Heart right ventricle (tissue), 16 donors: ENCODE results near the gene C14orf119. TPM values are rescaled to one million over a fixed set of nuclear protein-coding genes. Genes with fewer than 3 reads are reported as not detected.
A peak's percentile ranks its signal among the peaks of the same experiment; 100 is the strongest.

ENCODE experiments used
- ATAC-seq, 8 donors: fragments of 200-7000 bp; cut with Tn5 transposase; one replicate each; pipeline ENCODE4 v1.9.1; 2020; ENCODE audit warnings: mild to moderate bottlenecking in 8 of 8, moderate library complexity in 8 of 8, moderate number of reproducible peaks in 1 of 8
- DNase-seq, 2 donors: peaks; one replicate each; pipeline ENCODE4 v3.0.0-alpha.2; 2020
- H3K27ac ChIP-seq, 10 donors: fragments of 200-600 bp; sonication (generic) in 2 of 10; one replicate each; pipeline versions ENCODE4 v1.5.0 to v1.8.0; 2020 to 2022; ENCODE audit warnings: mild to moderate bottlenecking in 3 of 10
- H3K27me3 ChIP-seq, 7 donors: fragments of 200-600 bp; one replicate each; pipeline ENCODE4 v1.8.0; 2021 to 2022; ENCODE audit warnings: mild to moderate bottlenecking in 2 of 7
- H3K36me3 ChIP-seq, 9 donors: fragments of 200-600 bp; sonication (generic) in 1 of 9; one replicate each; pipeline versions ENCODE4 v1.5.0 to v1.8.0; 2020 to 2022; ENCODE audit warnings: mild to moderate bottlenecking in 2 of 9
- H3K4me1 ChIP-seq, 9 donors: fragments of 200-600 bp; sonication (generic) in 1 of 9; one replicate each; pipeline versions ENCODE4 v1.5.0 to v1.8.0; 2020 to 2022; ENCODE audit warnings: mild to moderate bottlenecking in 4 of 9
- H3K4me3 ChIP-seq, 10 donors: fragments of 200-600 bp; sonication (generic) in 2 of 10; one replicate each; pipeline versions ENCODE4 v1.5.0 to v1.8.0; 2020 to 2022; ENCODE audit warnings: mild to moderate bottlenecking in 7 of 10, moderate library complexity in 2 of 10
- H3K9me3 ChIP-seq, 11 donors: fragments of 200-600 bp in 10 of 11; sonication (generic) in 2 of 11; one replicate each; pipeline versions ENCODE4 v1.5.0 to v1.8.0; 2013 to 2022; ENCODE audit warnings: mild to moderate bottlenecking in 2 of 11, control low read depth in 1 of 11, moderate library complexity in 1 of 11
- WGBS, 2 donors: extraction: QIAGEN DNeasy Blood & Tissue Kit; methylation state at CpG; one replicate each; pipeline ENCODE4 v1.1.7; 2013; ENCODE audit warnings: inconsistent platforms in 1 of 2; 5-methylcytosine and 5-hydroxymethylcytosine counted together
- intact Hi-C, 10 donors: fragments of 100-400 bp; cut with DNase I; formaldehyde crosslinking; loops; one replicate each; pipeline versions ENCODE4 v1.11.1 to v1.14.2; 2022
- polyA plus RNA-seq, 2 donors: library from polyadenylated mRNA; stranded (reverse); fragments of 200-250 nt; gene quantifications; one replicate each; pipeline ENCODE4 v1.2.3, GENCODE V29; 2013
- total RNA-seq, 10 donors: library from RNA; stranded (reverse); fragmentation: NEBNext Ultra II Directional in 3 of 10; extraction: Animal tissue kit (Norgen Biotek cat#: 25700) in 3 of 10; gene quantifications; one replicate each; pipeline versions ENCODE4 v1.2.1 to v1.2.4, GENCODE V29; 2021 to 2023
- TF ChIP-seq, protein P1 (sequence below), 9 donors: fragments of 200-600 bp; sonication (generic) in 2 of 9; IDR thresholded peaks; one replicate each; pipeline versions ENCODE4 v1.5.0 to v1.8.0; 2021 to 2022; ENCODE audit warnings: antibody characterized with exemption in 9 of 9, mild to moderate bottlenecking in 5 of 9, moderate library complexity in 1 of 9
- donor health status: Arrhythmogenic right ventricular cardiomyopathy.
- donor health status: ischemic (EF 13 %, LVEDD 7.1; RV severe dilation, severe dysfunction).
- donor health status: healthy with polysubstance abuse.
- donor health status: DM: no; HTN: yes; CAD: no.
- donor health status: DM: no; HTN: no; CAD: no.
- donor health status: ischemic (EF 25% LVEDD 6.9; RV normal size, moderate dysfunction).
- donor health status: ischemic (EF 25% LVEDD 5.7; RV mildly dilated, moderate dysfunction).
- donor health status: healthy.
- donor health status: DM: yes; HTN: yes; CAD: no.
- donor health status: Ischemic cardiomyopathy.
- donor health status: ischemic (EF 35%, LVEDD 5.7; RV mildly dilated, moderate dysfunction).
- donor health status: nonischemic (EF 11% LVEDD 7.7; RV severe dilation, severe dysfunction).
- donor health status: DM: yes; HTN: yes; CAD: no.
- donor health status: PGD.
- donor health status: ischemic (EF 29% LVEDD 5.4; RV normal size, mild dysfunction).
- donor health status: nonischemic (EF 23%, LVEDD 6.1; RV moderate dilation, normal function).

C14orf119 gene
- total and polyA plus RNA-seq, 12 donors: 9.8 to 43.3 (median 28.4) TPM

DNA sequence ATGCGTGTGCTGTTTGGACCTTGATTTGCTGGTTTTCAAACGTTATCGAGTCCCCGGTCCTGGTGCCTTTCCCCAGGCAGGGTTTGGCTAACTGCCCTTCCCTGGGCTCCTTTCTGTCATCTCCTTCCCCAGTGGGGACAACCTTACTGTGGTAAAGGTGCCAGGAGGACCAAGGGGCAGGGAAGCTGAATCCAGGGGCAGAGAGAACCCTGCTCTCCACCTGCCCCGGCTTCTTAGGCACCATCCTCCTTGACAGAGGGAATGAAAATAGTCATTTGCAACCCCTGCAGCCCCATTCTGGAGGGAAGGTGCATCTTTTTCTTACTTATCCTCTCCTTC, 18.8 kb downstream of the C14orf119 start:
- ATAC-seq (no peak), DNase-seq (no peak)
- Histone ChIP-seq H3K4me1 (peaks cover 0 to 41% (median 0%) of the 10 kb centered on the region in 9 donors), H3K27ac (peak overlapping the region in 1 of 10 donors; percentile 2), H3K9me3 (no peaks in the 10 kb centered on the region), H3K4me3 (no peak overlapping the region), H3K27me3 (peaks cover 0 to 29% (median 7%) of the 10 kb centered on the region in 7 donors), H3K36me3 (no peaks in the 10 kb centered on the region)
- intact Hi-C loops: no loop called here
- TF ChIP-seq, protein P1, sequence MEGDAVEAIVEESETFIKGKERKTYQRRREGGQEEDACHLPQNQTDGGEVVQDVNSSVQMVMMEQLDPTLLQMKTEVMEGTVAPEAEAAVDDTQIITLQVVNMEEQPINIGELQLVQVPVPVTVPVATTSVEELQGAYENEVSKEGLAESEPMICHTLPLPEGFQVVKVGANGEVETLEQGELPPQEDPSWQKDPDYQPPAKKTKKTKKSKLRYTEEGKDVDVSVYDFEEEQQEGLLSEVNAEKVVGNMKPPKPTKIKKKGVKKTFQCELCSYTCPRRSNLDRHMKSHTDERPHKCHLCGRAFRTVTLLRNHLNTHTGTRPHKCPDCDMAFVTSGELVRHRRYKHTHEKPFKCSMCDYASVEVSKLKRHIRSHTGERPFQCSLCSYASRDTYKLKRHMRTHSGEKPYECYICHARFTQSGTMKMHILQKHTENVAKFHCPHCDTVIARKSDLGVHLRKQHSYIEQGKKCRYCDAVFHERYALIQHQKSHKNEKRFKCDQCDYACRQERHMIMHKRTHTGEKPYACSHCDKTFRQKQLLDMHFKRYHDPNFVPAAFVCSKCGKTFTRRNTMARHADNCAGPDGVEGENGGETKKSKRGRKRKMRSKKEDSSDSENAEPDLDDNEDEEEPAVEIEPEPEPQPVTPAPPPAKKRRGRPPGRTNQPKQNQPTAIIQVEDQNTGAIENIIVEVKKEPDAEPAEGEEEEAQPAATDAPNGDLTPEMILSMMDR (IDR thresholded peaks at IDR 0.05): no peak
- 60 to 61% methylated on average over 5 of the region's 5 CpGs for WGBS, 2 donors

DNA sequence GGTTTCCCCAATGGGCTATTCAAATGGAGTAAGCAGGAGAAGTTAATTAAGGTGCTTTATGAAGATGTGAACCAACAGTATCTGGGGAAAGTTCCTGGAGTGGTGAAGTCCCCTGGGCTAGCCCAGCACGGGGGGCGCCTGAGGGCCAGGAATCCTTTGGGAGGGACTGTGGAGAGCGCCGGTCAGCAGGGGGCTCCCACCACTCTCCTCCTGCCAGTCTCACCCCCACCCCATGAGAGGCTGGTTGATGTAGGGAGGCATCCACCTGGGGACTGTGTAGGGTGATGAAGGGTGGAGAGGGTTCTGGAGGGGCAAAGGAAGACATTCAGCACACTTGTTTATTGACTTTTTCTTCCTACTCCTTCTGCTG, 19.3 kb downstream of the C14orf119 start:
- H3K27me3 ChIP-seq: peaks cover 0 to 29% (median 7%) of the 10 kb centered on the region in 7 donors
- H3K9me3 ChIP-seq: no peaks in the 10 kb centered on the region
- H3K36me3 ChIP-seq: no peaks in the 10 kb centered on the region
- peaks cover 0 to 45% (median 0%) of the 10 kb centered on the region in 9 donors for H3K4me1 ChIP-seq
- no peak for DNase-seq
- WGBS, 2 donors: 63 to 72% methylated on average over 4 of the region's 4 CpGs
- TF ChIP-seq, protein P1 (IDR thresholded peaks at IDR 0.05): no peak
- no peak for ATAC-seq
- peak overlapping the region in 1 of 10 donors; percentile 29 for H3K27ac ChIP-seq
- H3K4me3 ChIP-seq: no peak overlapping the region
- intact Hi-C loops: no loop called here

DNA sequence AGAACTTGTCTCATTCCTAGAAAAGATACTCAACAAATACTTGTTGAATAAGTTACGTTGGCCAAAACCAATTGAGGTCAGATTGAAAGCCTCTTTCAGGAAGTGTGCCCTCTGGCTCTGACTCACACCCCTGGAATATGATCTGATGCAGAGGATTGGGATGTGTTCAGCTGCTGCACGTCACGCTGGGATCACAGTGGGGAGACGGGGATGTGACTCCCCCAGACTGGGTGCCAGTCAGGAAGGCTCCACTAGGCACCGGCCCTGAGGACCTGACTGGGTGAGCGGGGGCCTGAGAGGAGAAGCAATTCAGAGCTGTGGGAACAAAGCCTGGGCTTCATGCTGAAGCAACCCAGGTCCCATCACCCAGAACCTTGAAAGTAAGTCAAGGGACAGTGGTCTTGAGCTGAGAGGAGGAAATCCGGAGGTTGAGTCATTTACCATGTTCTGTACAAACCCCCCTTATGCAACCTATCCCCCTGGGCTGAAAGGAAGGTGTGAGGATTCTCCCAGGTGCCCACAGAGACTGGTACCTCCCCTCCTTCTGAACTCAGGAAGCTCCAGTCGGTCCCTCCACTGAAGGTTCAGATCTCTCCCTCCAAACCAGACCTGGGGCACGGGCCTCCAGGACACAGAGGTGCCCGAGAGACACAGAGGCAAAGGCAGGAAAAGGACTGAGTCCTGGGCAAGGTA, 19.9 kb downstream of the C14orf119 start:
- ATAC-seq: peak in 2 of 8 donors; percentile 26 to 52
- intact Hi-C loops: no loop called here
- no peak for DNase-seq

DNA sequence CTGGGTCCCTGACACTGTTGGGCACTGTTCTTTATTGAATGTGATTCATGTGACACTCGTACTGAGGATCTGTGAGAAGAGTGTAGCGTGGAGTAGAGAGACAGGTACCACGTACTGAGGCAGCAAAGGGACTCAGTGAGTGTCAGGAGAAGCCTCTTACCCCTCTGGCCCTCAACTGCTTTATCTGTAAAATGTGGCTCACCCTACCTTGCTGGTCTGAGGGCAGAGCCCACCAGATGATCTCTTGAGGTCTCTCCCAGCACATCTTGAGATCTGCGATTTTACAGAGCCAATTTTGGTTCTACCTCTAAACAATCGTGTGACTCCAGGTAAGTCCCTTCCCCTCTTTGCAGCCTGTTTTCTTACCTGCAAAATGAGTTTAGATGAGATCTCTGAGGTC, 20.6 kb downstream of the C14orf119 start:
- H3K27ac ChIP-seq: no peak overlapping the region
- peaks cover 0 to 58% (median under 1%) of the 10 kb centered on the region in 9 donors for H3K4me1 ChIP-seq
- ATAC-seq (no peak), DNase-seq (no peak)
- no peaks in the 10 kb centered on the region for H3K36me3 ChIP-seq
- H3K4me3 ChIP-seq: no peak overlapping the region
- peaks cover 0 to 29% (median 4%) of the 10 kb centered on the region in 7 donors for H3K27me3 ChIP-seq
- intact Hi-C loops: no loop called here
- TF ChIP-seq, protein P1 (IDR thresholded peaks at IDR 0.05): no peak
- H3K9me3 ChIP-seq: no peaks in the 10 kb centered on the region
- 83 to 86% methylated on average over 5 of the region's 5 CpGs for WGBS, 2 donors

More for the DNA sequence above, 19.9 kb downstream of the C14orf119 start:
- no peaks in the 10 kb centered on the region for H3K36me3 ChIP-seq
- peaks cover 0 to 51% (median 0%) of the 10 kb centered on the region in 9 donors for H3K4me1 ChIP-seq
- TF ChIP-seq, protein P1 (IDR thresholded peaks at IDR 0.05): no peak
- peaks cover 0 to 29% (median 7%) of the 10 kb centered on the region in 7 donors for H3K27me3 ChIP-seq
- peak overlapping the region in 1 of 10 donors; percentile 29 for H3K27ac ChIP-seq
- WGBS, 2 donors: 73 to 74% methylated on average over 10 of the region's 10 CpGs
- H3K9me3 ChIP-seq: no peaks in the 10 kb centered on the region
- H3K4me3 ChIP-seq: no peak overlapping the region
